Measurements from ENCODE around the gene ZFPM1. TPM values are rescaled to one million over a fixed set of nuclear protein-coding genes. Genes with fewer than 3 reads are reported as not detected.

ZFPM1 gene
- total and polyA plus RNA-seq, 2 experiments from 2014 or later = 0.53 to 2.2 TPM

- ATAC-seq (peak; percentile 6; the same call in 2 of the 3 replicates), DNase-seq (ENCODE audit: low spot score) (no peak)
- peaks cover 9% of the 10 kb centered on the region; the same call in 1 of the 2 replicates for H3K4me1 ChIP-seq (ENCODE audit: insufficient read depth)
- Mint-ChIP-seq H3K36me3 (ENCODE audit: low read depth) (no peaks in the 10 kb centered on the region), H3K4me3 (no peak overlapping the region), H3K4me1 (peaks cover under 1% of the 10 kb centered on the region), H3K27ac (no peak overlapping the region), H3K27me3 (ENCODE audit: insufficient read depth, low read depth, poor library complexity) (peaks cover 7% of the 10 kb centered on the region), H3K9me3 (no peaks in the 10 kb centered on the region)
- H3K27ac ChIP-seq (ENCODE audit: low read depth) = no peak overlapping the region
- no peaks in the 10 kb centered on the region for H3F3A ChIP-seq (replicated peaks; ENCODE audit: low read depth)
- H2AFZ ChIP-seq = no peak overlapping the region
- H3K27me3 ChIP-seq (ENCODE audit: insufficient read depth) = no peaks in the 10 kb centered on the region
- no peaks in the 10 kb centered on the region for H4K20me1 ChIP-seq (replicated peaks; ENCODE audit: insufficient read depth)
- H3K36me3 ChIP-seq (ENCODE audit: insufficient read depth) = no peaks in the 10 kb centered on the region
- no peaks in the 10 kb centered on the region for H3K79me2 ChIP-seq (replicated peaks; ENCODE audit: insufficient read depth)
- H3K4me3 ChIP-seq = no peak overlapping the region
- no peaks in the 10 kb centered on the region for H3K9me2 ChIP-seq (ENCODE audit: insufficient read depth)
- H3K4me2 ChIP-seq = no peak overlapping the region
- no peak for TF ChIP-seq EZH2 (IDR thresholded peaks at IDR 0.05; ENCODE audit: low read depth, unreplicated experiment)
Measured at GRCh38 chr16:88472637-88473205, 19.6 kb downstream of the ZFPM1 start.

GRCh38 chr16:88473666-88474534 lies 20.8 kb downstream of the ZFPM1 start:
- no peaks in the 10 kb centered on the region for H3K9me2 ChIP-seq (ENCODE audit: insufficient read depth)
- H3K4me3 ChIP-seq = no peak overlapping the region
- H3K27me3 ChIP-seq (ENCODE audit: insufficient read depth) = no peaks in the 10 kb centered on the region
- no peaks in the 10 kb centered on the region; the same call in 2 of the 3 replicates for H3K4me1 Mint-ChIP-seq
- no peaks in the 10 kb centered on the region for H3F3A ChIP-seq (replicated peaks; ENCODE audit: low read depth)
- no peaks in the 10 kb centered on the region for H4K20me1 ChIP-seq (replicated peaks; ENCODE audit: insufficient read depth)
- peaks cover 6% of the 10 kb centered on the region for H3K27me3 Mint-ChIP-seq (ENCODE audit: insufficient read depth, low read depth, poor library complexity)
- TF ChIP-seq ZNF462 (CRISPR knock-in tag; IDR thresholded peaks at IDR 0.05) = no peak
- H3K36me3 ChIP-seq (ENCODE audit: insufficient read depth) = no peaks in the 10 kb centered on the region
- no peak for ATAC-seq
- no peak overlapping the region for H3K4me2 ChIP-seq
- H3K79me2 ChIP-seq (replicated peaks; ENCODE audit: insufficient read depth) = no peaks in the 10 kb centered on the region
- no peak for DNase-seq (ENCODE audit: low spot score)
- no peak overlapping the region for H3K27ac ChIP-seq (ENCODE audit: low read depth)
- peaks cover 3% of the 10 kb centered on the region; the same call in 1 of the 2 replicates for H3K4me1 ChIP-seq (ENCODE audit: insufficient read depth)
- H3K36me3 Mint-ChIP-seq (ENCODE audit: low read depth) = no peaks in the 10 kb centered on the region
- H2AFZ ChIP-seq = no peak overlapping the region
- H3K27ac Mint-ChIP-seq = no peak overlapping the region
- no peak overlapping the region for H3K4me3 Mint-ChIP-seq
- no peaks in the 10 kb centered on the region for H3K9me3 Mint-ChIP-seq

Measured in GM23338 (cell line).